ENCODE results near the gene PRDM5.

DNA sequence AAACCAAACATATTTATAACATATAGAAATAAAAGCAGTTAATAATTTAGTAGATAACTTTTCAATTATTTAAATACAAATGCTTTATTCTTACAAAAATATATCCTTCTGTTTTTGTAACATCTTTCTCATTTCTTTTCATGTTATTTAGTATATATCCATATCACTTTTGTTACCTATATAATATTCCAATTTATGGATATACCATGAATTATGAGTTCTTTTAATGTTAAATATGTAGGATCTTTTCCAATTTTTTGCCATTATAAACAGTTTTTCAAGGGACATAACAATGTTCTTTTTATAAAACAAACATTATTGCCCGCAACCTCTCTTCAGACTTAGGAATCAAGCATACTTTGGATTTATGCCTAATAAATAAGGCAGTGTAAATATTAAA is 151.6 kb downstream of the PRDM5 start:
- no peak for TF ChIP-seq POLR2A (IDR thresholded peaks at IDR 0.05; ENCODE audit: borderline replicate concordance, extremely low read depth, insufficient read depth, insufficient read length)
- no peak for TF ChIP-seq CEBPB (IDR thresholded peaks at IDR 0.05; ENCODE audit: low read depth)
